NCI-H526 treated with DMSO at 0.1 percent for 48 hours (cell line): ENCODE measurements around the gene FBH1.
"Not testable (repeated sequence)": the region's sequence is repeated elsewhere in the genome, so short reads cannot be mapped to it uniquely, and the experiment has no call there.

Source experiments
- DNase-seq: peaks from one replicate; lab custom pipeline; 2025; lab: John Stamatoyannopoulos, UW

FBH1 gene

GRCh38 chr10:5889624-5890451 is at the start of gene FBH1, which contains the start of gene ANKRD16:
Gene FBH1, plus strand, starts transcription at chr10:5890243. Its CDS starts 103 bp downstream, at chr10:5890346.
Gene ANKRD16, minus strand, starts transcription at chr10:5889893. Its CDS starts 539 bp downstream, at chr10:5889354.
- DNase-seq = peak; percentile 84

- peak; percentile 5 for DNase-seq
These were observed 49.4 kb upstream of the FBH1 start for GRCh38 chr10:5840314-5841307.

- DNase-seq = no peak
These were observed 48.1 kb upstream of the FBH1 start for GRCh38 chr10:5841965-5842364.

- DNase-seq = no peak
These were observed 46.2 kb upstream of the FBH1 start for GRCh38 chr10:5843686-5844344.

GRCh38 chr10:5844345-5845055 is 45.5 kb upstream of the FBH1 start:
- DNase-seq = no peak

GRCh38 chr10:5846667-5847066 is 43.4 kb upstream of the FBH1 start:
- not testable (repeated sequence) for DNase-seq

- no peak for DNase-seq
These were observed 35.9 kb upstream of the FBH1 start for GRCh38 chr10:5854131-5854475.

GRCh38 chr10:5855979-5856700 is 33.9 kb upstream of the FBH1 start:
- no peak for DNase-seq

GRCh38 chr10:5856701-5857004 is 33.4 kb upstream of the FBH1 start:
- DNase-seq = no peak

GRCh38 chr10:5858811-5859210 is 31.2 kb upstream of the FBH1 start:
- no peak for DNase-seq

GRCh38 chr10:5860066-5860465 is 30.0 kb upstream of the FBH1 start:
- no peak for DNase-seq

- no peak for DNase-seq
These were observed 27.6 kb upstream of the FBH1 start for GRCh38 chr10:5862360-5862961.

- not testable (repeated sequence) for DNase-seq
These were observed 26.9 kb upstream of the FBH1 start for GRCh38 chr10:5862981-5863685.

GRCh38 chr10:5866451-5867081 is 23.5 kb upstream of the FBH1 start:
- DNase-seq = not testable (repeated sequence)

GRCh38 chr10:5867091-5867615 is 22.9 kb upstream of the FBH1 start:
- DNase-seq = peak; percentile 0

GRCh38 chr10:5868383-5868782 is 21.7 kb upstream of the FBH1 start:
- DNase-seq = not testable (repeated sequence)

- no peak for DNase-seq
These were observed 20.9 kb upstream of the FBH1 start for GRCh38 chr10:5869156-5869555.

GRCh38 chr10:5871596-5871995 is 18.4 kb upstream of the FBH1 start:
- DNase-seq = no peak

GRCh38 chr10:5873515-5873995 is 16.5 kb upstream of the FBH1 start:
- peak; percentile 34 for DNase-seq
